ENCODE measurements around the gene MRPL18. TPM values are rescaled to one million over a fixed set of nuclear protein-coding genes. Genes with fewer than 3 reads are reported as not detected.

MRPL18 gene
- total and polyA plus RNA-seq, 9 of the 15 experiments (the other 6 are each of a cell fraction or from before 2014, with no cell fraction given): 149 to 456 (median 196) TPM

GRCh38 chr6:159789377-159790148, 704 bp upstream of the MRPL18 start, which contains the start of gene TCP1 (continued):
- TF ChIP-seq, protein P1, sequence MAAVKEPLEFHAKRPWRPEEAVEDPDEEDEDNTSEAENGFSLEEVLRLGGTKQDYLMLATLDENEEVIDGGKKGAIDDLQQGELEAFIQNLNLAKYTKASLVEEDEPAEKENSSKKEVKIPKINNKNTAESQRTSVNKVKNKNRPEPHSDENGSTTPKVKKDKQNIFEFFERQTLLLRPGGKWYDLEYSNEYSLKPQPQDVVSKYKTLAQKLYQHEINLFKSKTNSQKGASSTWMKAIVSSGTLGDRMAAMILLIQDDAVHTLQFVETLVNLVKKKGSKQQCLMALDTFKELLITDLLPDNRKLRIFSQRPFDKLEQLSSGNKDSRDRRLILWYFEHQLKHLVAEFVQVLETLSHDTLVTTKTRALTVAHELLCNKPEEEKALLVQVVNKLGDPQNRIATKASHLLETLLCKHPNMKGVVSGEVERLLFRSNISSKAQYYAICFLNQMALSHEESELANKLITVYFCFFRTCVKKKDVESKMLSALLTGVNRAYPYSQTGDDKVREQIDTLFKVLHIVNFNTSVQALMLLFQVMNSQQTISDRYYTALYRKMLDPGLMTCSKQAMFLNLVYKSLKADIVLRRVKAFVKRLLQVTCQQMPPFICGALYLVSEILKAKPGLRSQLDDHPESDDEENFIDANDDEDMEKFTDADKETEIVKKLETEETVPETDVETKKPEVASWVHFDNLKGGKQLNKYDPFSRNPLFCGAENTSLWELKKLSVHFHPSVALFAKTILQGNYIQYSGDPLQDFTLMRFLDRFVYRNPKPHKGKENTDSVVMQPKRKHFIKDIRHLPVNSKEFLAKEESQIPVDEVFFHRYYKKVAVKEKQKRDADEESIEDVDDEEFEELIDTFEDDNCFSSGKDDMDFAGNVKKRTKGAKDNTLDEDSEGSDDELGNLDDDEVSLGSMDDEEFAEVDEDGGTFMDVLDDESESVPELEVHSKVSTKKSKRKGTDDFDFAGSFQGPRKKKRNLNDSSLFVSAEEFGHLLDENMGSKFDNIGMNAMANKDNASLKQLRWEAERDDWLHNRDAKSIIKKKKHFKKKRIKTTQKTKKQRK (IDR thresholded peaks at IDR 0.05; ENCODE audit: borderline replicate concordance, low read depth, low read length): no peak
- TF ChIP-seq ZBTB11 (CRISPR knock-in tag; IDR thresholded peaks at IDR 0.05) (peak in 1 of 3 experiments; percentile 87; a peak in 2 of 6 replicates), ZNF174 (CRISPR knock-in tag; IDR thresholded peaks at IDR 0.05) (no peak), LCOR (CRISPR knock-in tag; IDR thresholded peaks at IDR 0.05) (peak; percentile 37; the same call in 1 of the 2 replicates), ZBTB8A (IDR thresholded peaks at IDR 0.05; ENCODE audit: partially characterized antibody) (no peak), MYC (IDR thresholded peaks at IDR 0.05; ENCODE audit: low read depth, low read length) (peak; percentile 83), MYC (CRISPR knock-in tag; IDR thresholded peaks at IDR 0.05; ENCODE audit: borderline replicate concordance, low read depth) (peak; percentile 58; the same call in 1 of the 2 replicates), JUN (IDR thresholded peaks at IDR 0.05; ENCODE audit: borderline replicate concordance, low read depth, low read length) (peak; percentile 65), JUN (CRISPR knock-in tag; IDR thresholded peaks at IDR 0.05; ENCODE audit: borderline replicate concordance) (peak; percentile 81; the same call in 1 of the 2 replicates), ZNF561 (CRISPR knock-in tag; conservative IDR thresholded peaks at IDR 0.05) (0 out of 2 replicates have a peak, but pooled peaks have one; percentile 47), TAF7 (tag; IDR thresholded peaks at IDR 0.05) (peak; percentile 95), NUFIP1 (IDR thresholded peaks at IDR 0.05; ENCODE audit: partially characterized antibody) (no peak), CEBPB (tag; IDR thresholded peaks at IDR 0.05) (no peak), ATF7 (IDR thresholded peaks at IDR 0.05) (peak; percentile 69; the same call in 1 of the 2 replicates), ATF4 (CRISPR knock-in tag; IDR thresholded peaks at IDR 0.05) (peak; percentile 60; the same call in 1 of the 2 replicates), TEAD2 (tag; IDR thresholded peaks at IDR 0.05) (no peak)
- TF ChIP-seq, protein P2, sequence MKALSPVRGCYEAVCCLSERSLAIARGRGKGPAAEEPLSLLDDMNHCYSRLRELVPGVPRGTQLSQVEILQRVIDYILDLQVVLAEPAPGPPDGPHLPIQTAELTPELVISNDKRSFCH (CRISPR knock-in tag; IDR thresholded peaks at IDR 0.05): no peak
- TF ChIP-seq, protein P2 (tag; IDR thresholded peaks at IDR 0.05): no peak

All from K562 (cell line).